Stimulated activated CD4-positive, alpha-beta T cell treated with anti-CD3 and anti-CD28 coated beads, Interleukin-12 subunit alpha, Interleukin-12 subunit beta, amount 100 ng/mL, for 4 hours (primary cell): ENCODE results near the gene NEK11.
"Not testable (repeated sequence)": the region's sequence is repeated elsewhere in the genome, so short reads cannot be mapped to it uniquely, and the experiment has no call there.

ENCODE experiments used
- DNase-seq: peaks from one replicate; pipeline ENCODE4 v3.0.0-alpha.2; 2020

NEK11 gene

DNA sequence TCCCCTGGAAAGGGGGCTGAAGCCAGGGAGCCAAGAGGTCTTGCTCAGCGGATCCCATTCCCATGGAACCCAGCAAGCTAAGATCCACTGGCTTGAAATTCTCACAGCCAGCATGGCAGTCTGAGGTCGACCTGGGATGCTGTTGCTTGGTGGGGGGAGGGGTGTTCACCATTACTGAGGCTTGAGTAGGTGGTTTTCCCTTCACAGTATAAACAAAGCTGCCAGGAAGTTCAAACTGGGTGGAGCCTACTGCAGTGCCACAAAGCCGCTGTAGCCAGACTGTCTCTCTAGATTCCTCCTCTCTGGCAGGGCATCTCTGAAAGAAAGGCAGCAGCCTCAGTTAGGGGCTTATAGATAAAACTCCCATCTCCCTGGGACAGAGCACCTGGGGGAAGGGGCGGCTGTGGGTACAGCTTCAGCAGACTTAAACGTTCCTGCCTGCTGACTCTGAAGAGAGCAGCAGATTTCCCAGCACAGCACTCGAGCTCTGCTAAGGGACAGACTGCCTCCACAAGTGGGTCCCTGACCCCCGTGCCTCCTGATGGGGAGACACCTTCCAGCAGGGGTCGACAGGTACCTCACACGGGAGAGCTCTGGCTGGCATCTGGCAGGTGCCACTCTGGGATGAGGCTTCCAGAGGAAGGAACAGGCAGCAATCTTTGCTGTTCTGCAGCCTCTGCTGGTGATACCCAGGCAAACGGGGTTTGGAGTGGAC lies 15.8 kb downstream of the NEK11 start:
- not testable (repeated sequence) for DNase-seq

DNA sequence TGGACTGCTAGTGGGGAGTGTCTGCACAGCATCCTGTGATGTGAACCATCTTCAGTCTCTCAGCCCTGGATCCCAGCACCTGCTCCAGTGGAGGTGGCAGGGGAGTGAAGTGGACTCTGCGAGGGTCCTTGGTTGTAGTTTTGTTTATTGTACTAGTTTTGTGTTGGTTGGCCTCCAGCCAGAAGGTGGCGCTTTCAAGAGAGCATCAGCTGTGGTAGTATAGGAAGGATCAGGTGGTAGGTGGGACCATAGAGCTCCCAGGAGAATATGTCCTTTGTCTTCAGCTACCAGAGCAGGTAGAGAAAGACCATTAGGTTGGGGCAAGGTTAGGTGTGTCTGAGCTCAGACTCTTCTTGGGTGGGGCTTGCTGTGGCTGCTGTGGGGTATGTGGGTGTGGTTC lies 20.9 kb downstream of the NEK11 start:
- DNase-seq = no peak

DNA sequence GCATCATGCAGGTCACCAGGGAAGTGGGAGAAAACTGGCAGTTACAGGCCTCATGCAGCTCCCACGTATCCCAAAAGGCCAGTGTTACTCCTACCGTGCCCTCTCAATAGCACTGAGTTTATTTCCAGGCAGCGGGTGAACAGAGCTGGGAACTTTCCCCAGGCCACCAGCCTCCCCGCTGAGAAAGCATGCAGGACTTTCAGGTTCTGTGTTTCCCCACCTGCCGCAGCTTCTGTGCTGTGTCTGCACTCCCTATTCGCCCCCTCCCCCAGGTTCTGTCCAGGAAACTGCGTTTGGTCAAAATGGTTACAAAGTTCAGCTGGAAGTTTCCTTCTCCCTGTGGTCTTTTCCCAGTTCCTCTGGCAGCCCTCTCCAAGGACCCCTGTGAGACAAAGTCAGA lies 21.4 kb downstream of the NEK11 start:
- no peak for DNase-seq

DNA sequence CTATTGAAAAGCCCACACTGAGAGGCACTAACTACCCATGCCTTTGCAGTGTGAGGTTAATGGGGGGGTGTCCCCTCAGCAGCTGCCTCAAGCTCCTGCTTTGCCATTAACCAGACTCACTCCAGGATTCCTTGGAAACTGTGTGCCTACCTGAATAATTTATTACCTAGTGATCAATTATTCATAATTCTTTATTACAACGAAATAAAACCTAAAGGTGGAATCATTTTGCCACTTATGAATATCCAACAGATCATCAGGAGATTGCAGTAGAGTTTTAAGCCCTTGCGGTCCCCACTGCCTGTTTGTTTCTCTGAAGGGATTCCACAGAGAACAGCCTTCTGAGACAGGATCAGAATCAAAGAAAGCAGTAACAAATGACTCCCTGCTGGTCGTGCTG lies 23.3 kb downstream of the NEK11 start:
- no peak for DNase-seq

DNA sequence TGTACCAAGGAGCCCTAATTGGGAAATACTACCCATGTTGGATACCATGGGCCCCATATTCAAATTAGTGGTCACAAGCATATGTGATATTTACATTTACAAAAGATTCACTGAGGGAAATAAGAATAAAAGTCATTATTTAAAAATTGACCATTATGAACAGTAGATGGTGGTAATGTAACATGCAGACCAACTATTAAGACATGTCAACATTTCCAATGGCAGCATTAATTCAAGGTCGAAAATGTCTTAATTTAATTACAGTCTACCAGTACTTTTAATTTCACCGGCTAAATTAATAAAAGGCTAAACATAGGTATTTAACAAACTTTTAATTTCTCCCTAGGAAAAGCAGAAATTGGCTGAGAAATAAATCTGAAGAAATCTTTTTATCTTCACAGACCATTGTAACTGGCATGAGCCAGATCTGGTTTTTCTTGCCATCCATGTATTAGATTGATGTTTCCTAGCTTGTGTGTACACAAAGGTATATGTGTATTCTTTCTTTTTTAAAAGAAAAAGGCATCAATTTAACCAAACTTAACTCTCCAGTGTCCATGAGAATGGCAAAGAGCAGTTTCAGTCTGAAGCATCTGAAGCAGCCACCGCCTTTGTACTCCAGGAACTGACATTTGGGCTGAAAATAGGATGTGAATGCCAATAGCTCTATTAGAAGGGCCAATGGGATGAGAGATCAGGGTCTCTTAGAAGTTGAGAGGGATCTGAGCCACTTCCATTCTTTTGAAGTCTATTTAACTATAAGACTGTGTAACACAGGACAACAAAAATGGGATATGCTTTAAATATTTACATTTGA lies 26.6 kb downstream of the NEK11 start:
- DNase-seq = no peak

DNA sequence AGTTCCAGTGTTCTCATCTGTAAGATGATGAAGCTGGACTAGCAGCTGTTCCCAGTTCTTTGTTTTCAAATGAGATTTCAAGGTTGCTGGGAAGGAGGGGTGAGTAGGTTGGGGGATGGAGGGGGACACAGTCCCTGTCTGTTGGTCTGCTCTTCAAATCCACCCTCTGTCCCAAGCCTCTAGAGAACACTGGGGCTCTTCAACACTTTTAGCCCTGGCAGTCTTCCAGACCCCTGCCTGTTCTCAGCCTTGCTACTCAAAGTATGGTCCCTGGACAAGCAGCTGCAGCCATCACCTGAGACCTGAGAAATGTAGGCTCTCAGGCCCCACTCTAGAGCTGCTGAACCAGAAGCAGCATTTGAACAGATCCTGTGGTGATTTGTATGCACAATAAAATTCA lies 41.3 kb downstream of the NEK11 start:
- DNase-seq = no peak

DNA sequence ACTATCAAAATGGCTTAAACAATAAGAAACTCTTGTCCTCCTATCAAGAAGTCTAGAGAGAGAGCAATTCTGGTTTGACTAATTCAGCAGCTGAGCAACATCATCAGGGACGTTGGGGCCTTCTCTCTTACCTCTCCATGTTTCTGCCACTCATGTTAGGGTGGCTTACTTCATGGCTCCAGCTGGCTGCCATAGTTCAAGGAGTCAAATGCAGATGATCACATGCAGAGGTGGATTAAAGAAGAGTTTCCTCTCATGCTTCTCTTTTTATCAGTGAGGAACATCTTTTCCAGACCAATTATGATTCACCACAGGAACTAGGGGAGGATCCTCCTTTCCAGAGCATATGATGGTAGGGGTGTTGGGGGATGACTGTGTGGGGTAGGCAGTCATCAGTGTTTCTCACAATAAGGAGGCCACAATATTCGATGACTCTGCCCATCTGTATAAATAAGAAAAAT lies 45.5 kb downstream of the NEK11 start:
- no peak for DNase-seq

DNA sequence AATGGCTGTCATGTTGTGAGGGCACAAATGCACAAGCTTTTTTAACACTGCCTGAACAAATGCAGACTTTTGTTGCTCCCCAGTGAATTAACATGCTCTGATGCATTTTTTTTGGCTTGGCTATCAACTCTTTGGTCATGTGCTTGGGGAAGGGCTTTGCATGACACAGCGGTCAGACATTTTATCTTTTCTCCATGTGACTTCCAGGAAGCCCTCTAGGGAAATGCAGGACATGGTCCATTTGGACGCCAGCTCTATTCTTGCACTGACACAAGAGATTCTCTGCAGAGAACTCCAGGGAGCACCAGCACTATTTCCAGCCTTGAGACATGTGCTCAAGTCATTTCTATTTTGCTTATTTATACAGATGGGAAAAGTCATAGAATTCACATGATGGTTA lies 46.2 kb downstream of the NEK11 start:
- DNase-seq = no peak

DNA sequence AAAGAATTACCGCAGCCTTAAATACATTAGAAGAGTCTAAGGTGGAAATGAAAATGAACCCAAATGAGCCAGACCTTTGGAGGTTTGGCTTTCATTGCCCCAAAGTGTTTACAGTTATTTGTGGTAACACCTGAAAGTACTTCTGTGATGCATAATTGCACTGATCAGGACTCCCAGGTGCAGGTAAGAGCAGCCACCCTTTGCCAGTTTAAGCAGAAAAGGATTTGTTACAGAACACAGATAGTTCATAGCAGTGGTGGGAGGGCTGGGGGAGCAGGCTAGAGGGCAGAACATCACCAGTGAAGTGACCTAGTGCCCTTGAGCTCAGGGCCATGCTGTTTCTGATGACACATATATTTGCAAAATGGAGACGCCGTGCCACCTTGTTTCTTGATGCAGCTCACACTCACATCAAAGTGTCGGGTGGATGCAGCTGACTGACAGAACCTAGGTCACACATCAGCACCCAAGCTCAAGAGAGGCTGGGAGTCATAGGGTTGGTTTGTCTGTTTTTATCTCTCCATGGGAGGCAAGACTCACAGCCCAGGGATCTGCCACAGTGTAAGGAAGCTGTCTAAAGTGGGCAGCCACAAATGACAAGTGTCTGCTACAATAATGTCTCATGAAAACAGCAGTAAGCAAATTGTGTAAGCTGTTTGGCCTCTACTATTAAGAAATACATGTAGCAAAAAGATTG lies 49.1 kb downstream of the NEK11 start:
- DNase-seq = no peak

DNA sequence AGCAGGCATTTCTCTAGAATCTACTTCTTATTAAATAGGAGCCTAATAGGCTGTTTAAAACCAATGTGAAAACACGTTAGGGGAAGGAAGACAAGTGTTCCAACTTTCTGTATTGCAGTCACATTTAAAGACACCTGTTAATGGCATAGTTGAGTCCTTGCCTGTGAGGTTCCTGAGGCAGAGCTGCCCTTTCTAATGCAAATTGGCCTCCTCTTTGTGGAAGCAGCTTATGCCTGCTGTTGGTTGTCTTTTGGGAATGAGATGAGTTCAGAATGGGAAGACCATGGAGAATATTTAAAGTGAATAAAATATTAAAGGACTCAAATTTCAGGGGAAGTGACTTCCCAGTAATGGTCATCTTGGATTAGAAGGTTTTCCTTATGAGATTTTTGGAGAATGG lies 51.2 kb downstream of the NEK11 start:
- no peak for DNase-seq

DNA sequence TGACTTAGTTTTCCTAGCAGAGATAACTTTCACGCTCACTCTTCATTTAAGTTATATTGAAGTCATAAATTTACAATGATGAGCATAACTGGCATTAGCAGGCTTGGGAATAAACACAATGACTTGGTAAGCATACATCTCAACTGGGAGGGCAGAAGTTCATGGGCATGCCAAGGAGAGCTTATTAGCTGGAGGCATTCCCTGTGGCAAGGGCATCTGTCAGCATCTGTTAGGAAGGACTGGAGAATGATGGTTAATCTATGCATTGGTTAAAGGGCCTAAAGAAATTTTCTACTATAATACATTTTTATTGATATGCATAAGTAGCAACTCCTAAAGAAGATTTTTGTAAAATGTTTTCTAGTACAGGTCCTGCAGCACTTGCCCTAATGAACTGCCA lies 52.4 kb downstream of the NEK11 start:
- DNase-seq = no peak

DNA sequence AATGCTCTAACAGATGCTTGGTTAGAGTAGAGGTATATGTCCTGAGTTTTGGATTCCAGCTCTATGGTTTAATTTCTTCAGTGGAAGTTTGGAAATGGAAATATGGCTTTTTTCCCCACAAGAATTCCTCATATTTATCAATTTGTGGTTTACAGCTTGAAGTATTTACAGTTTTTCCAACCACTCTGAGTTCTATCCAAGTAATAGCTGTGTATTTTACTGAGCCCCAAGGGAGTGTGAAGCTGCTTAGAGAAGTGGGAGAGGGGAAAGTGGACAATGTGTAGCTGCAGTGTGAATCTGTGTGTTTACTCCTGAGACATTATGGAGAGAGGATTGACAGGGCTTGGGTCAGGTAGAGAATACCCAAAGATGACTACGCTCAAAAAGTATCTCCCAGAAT lies 54.5 kb downstream of the NEK11 start:
- DNase-seq = no peak

DNA sequence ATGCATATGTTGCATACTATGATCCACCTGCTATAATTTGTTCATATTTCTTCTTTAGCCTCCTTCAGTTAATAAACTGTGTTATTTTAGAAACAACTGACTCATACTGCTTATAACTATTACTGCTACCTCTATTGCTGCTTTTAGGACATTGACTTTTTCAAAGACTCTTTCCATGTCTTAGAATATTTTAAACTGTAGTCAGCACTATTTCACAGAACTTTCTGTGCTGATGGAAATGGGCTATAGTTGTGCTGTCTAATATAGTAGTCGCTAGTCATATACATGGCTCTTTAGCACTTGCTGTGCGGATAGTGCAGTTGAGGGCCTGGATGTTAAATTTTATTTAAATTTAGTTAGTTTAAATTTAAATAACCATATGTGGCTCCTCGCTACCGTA lies 55.6 kb downstream of the NEK11 start:
- no peak for DNase-seq

DNA sequence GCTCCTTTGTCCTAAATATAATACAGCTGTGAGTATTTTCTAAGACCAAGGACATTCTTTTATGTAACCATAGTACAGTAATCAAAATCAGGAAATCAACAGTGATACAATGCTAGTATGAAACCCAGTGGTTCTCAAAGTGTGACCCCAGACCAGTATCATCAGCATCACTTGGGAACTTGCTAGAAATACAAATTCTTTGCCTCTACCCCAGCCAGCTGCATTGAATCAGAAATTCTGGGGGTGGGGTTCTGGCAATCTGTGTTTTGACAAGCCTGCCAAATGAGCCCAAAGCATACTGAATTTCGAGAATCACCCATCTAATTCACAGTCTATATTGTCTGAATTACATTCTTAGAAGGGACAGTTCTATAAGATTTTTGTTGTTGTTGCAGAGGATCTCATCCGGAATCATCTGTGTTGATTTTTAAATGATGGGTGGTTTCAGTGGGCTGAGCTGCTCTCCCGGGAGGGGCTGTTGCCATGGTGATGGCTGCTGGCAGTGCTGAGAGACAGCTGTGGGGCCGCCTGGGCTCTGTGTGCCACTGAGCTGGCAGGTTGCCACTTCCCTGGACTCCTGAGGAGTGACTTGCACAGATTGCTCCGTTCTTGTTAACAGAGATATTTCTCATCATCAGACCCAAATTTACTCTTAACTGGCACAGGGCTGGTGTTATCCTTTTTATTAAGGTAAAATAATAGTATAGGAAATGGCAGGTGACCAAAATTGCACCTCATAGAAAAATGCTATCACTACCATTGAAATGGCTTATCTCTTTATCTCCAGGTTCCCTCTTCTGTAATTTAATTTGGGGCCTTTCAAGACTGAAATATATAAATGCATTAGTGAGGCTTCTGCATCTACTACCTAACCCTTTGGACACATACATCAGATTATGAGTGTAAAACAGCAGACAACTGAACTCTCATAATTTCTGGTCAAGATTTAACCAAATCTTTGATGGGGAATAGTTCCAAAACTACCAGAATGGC lies 56.5 kb downstream of the NEK11 start:
- DNase-seq = no peak

DNA sequence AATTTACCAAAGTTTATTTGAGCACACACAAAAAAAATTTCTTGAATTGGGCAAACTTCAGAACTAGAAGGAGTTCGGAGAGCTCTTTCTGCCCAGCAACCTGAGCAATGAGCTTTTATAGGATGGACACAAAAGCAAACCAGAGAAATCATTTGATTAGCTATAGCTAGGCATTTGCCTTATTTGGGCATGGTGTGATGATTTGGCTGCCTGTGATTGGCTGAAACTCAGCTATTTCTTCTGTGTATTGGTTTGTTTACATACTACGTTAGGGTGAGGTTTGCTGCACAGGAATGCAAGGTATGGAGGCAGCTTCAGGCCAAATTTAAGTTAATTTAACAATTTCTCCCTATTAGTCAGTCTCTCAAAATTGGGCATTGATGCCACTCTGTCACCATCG lies 65.1 kb downstream of the NEK11 start:
- no peak for DNase-seq

DNA sequence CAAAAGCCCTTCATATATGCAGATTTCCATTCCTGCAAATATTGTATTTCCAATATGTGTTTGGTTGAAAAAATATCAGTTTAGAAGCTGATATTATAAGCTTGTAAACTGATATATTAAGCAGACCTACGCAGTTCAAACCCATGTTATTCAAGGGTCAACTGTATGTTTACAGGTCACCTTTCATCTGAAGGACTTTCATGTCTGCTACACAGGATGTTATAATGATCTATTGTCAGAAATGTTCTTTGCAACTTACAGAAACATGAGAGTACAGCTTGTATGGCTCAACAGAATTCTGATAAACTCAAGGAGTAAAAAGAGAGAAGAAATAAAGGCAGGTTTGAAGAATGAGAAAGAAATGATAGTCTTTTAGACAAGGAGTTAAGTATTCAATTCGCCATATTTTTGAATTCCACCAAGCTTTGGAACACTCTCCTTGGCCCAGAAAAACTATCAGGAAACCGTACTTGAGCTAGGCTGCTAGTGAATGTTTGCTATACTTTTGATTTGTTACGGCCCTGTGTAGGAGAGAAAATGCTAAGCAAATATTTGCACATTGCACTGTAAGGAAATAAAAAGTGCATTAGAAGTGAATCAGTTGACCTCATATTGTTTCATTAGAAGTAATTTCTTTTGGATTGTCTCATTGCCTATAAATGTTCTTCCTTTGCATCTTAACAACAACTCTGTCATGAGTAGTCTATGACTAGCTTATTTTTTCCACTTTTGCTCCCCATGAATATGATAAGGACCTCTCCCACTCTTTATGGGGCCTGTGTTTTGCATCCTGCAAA lies 81.2 kb downstream of the NEK11 start:
- no peak for DNase-seq

DNA sequence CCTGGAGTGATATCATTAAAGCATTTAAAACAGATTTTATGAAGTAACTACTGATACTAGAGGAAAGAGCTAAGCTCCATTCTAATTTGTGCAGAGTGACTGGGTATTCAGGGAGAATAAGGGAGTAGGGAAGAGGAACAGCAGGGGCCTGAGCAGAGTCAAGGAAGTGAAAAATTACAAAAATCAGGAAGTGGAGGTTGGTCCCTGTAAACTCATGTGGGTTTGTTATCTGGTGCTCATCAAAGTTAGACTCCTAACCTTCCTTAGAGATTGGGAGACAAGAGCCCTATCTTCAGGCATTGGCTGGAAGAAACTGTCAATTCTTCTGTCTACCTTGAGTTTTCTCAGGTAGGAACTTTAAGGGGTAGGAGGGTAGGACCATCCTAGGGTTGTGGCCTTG lies 82.5 kb downstream of the NEK11 start:
- DNase-seq = no peak

DNA sequence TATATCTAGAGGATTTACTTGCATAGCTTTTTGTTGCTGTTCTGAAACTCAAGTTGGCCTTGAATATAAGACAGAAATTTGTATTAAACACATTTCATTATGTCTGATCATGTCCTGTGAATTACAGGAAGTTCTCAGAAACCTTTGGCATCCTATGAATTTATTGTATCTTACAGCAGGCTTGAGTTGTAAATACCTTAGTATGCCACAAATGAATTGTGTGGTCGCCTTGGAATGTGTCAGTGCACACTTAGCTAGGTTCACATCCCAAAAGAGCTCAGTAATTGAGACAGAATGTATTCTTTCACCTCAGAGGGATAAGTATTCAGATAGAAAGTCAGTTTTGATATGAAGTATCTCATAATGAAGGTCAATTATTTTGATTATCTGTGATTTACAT lies 83.4 kb downstream of the NEK11 start:
- no peak for DNase-seq

DNA sequence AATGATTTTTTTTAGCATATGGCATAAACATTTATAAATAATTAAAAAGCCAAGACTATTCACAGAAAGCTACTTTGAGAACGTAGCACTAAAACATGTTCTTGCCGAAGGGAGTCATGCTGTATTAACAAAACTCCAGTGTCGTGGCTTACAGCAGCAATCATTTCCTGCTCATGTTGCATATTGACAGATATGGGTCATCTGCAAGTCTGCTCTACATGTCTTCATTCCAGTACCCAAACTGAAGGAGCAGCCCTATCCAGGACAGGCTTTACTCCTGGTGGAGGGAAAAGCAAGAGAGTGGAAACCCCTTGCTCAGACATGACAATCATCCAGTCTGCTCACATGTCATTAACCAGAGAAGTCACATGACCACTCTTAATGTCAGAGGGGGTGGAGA lies 87.6 kb downstream of the NEK11 start:
- DNase-seq = no peak

DNA sequence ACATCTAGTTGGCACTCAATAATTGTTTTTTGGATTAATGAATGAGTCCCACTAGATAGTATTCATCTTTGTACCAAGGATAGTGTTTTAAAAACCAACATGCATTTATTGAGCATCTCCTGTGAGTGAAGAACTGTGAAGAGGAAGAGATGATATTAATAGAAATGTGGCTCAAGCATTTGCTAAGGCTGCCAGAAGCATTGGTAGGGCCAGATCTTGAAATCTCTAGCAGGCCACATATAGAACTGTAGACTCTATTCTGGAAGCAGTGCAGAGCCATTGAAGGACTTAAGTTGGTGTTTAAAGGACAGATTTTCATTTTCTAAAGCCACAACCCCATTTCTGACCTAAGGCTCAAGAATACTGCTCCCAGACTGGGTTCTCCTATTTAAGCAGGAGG lies 99.0 kb downstream of the NEK11 start:
- DNase-seq = no peak

DNA sequence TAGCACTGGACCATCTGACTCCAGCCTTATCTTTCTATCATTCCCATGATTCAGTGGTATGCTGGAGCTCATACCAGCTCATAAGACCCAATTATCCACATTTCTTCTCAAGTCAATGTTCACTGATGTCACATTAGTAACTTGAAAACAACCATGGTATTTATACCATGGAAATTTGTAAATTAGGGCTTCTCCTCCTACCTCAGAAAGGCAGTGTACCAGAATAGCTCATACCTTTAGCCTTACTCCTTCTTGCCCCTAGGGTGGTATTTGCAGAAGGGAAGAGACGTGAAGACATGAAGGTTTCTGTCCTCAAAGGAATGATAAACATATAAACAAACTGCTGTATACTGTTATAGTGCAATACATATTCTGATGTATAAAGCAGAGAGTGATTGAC lies 114.2 kb downstream of the NEK11 start:
- no peak for DNase-seq

DNA sequence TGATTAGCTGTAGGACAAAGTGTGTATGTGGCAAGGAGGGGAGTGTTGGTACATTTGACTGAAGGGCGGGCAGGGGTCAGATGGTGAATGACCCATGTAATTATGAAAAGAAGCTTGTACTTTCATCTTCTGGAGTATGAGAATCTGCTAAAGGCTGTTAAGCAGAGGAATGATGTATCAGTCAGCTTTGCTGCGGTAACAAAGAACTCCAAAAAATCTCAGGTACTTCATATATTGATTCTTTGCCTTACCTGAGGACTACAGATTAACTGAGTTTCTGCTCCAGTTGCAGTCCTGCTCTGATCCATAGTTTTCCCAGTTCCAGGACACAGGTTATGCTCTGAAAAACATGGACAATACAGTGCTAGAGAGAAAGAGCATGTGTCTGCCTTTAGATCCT lies 115.1 kb downstream of the NEK11 start:
- no peak for DNase-seq
